ENCODE data around the gene PTGDS. TPM values are rescaled to one million over a fixed set of nuclear protein-coding genes. Genes with fewer than 3 reads are reported as not detected.

Gene PTGDS
- total and polyA plus RNA-seq, 10 of the 15 experiments (the other 5 are each of a cell fraction or from before 2014, with no cell fraction given), result not detected

GRCh38 chr9:137026828-137027227 lies 49.5 kb downstream of the PTGDS start (continued):
- no peak for TF ChIP-seq KDM1A (IDR thresholded peaks at IDR 0.05; ENCODE audit: borderline replicate concordance)
- no peak for TF ChIP-seq IKZF2 (IDR thresholded peaks at IDR 0.05)
- no peak for TF ChIP-seq IRF5 (IDR thresholded peaks at IDR 0.05; ENCODE audit: borderline replicate concordance)
- no peak for TF ChIP-seq CEBPB (IDR thresholded peaks at IDR 0.05; ENCODE audit: borderline replicate concordance in 1 of 2, low read depth in 2 of 2, low read length in 2 of 2)
- TF ChIP-seq MYB (IDR thresholded peaks at IDR 0.05; ENCODE audit: borderline replicate concordance, low read depth, low read length), result no peak
- no peak for TF ChIP-seq RELB (IDR thresholded peaks at IDR 0.05; ENCODE audit: low read depth)
- TF ChIP-seq TAF1 (IDR thresholded peaks at IDR 0.05; ENCODE audit: borderline replicate concordance, low read depth, low read length), result no peak
